ENCODE results near the gene F11R.
"Not testable (repeated sequence)": the region's sequence is repeated elsewhere in the genome, so short reads cannot be mapped to it uniquely, and the experiment has no call there.

F11R gene

GRCh38 chr1:160961419-160961818 is 59.5 kb downstream of the F11R start:
- DNase-seq, result no peak

DNA sequence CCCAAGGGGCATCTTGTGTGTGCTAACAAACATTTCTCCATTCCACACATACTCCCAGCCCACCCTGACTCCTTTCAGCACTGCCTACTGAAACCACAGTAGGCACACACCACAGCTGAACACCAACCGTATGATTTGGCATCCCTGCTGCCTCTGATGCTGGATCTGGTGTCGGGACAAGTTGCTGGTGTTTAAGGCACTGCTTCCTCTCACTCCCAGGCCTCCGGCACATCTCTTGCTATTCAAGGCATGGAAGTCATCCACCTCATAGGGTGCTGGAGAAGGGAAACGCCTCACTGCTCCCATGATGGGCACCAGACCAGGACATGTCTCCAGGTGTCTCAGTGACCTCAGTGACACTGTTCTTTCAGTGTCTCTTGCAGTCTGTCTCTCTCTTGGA is 64.0 kb downstream of the F11R start:
- peak; percentile 9 for DNase-seq

DNA sequence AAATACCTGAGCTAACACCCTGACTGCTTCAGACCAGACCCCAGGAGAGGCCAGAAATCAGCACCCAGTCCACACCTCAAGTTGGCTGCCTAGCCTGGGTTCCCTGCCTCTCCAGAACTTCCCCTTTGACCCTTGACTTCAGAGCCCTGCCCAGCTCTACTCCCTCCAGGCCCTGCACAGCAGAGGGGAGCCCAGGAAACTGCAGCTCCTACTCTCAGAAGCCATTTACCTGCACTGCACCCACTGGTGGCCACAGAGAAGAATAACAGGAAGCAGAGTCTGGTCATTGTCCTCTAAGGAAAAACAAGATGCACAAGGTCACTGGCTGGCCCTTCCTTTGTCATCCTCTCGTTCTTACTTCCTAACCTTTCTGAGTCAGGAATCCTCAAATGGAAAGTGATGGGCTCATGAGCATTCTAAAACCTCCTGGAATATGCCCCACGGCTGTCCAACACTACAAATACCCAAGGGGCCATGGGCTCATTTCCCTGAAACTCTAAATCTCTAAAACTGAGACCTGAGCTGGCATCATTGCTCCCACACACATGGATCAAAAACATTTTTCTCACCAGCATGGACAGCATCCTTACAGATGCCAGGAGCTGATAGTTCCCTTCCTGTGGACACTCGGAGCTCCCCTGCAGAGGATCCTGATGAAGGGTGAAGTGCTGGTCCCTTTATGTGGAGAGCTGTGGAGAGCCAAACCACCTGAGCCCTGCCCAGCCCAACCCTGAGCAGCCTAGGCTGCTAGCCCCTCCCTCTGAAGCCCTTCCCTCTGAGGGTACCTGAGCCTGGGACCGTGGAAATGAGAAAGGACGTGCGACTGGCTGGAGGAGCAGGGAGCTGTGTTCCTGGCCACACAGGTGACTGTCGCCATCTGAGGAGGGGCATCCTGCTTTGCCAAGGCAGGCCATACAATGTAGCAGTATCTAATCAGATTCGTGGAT is 66.5 kb downstream of the F11R start, which contains the start of gene ITLN2:
TSS of gene ITLN2 (minus strand) at position 652 of the 947 bp plus-strand sequence. CDS start at position 584, 68 bp downstream.
- DNase-seq, result peak; percentile 83

DNA sequence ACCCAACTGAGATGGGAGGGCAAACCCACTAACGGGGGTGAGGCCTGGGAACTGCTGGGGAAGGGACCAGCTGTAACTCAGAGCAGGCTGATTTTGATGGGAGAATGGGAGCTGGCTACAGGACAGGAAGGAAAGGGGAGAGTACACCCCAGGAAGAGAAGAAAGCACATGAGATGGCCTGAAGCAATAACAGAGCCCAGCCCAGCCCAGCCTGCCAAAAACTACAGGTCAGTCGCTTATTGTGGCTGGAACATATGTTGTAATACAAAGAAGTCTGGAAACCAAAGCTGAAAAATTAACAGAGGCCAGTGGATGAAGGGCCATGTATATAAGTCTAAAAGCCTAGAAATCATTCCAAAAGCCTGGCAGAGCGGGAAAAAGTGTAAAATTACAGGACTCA is 67.9 kb downstream of the F11R start:
- DNase-seq, result no peak

DNA sequence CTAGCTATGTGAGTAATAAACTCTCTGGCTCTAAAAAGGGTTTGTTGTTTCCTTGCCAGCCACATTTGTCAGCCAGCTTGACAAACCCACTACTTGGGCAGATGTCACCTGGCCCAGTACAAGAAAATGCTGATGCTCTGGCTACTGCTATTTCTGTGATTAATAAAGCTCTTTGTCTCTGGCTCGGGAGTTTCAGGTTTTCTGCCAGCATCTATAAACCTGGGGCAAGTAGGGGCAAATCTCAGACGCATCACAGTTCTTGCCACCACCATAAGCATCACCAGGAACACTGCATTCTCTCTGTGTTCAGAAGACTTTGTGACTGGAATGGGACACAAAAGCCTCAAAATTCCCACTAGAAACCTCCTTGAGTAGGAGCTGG is 68.8 kb downstream of the F11R start:
- DNase-seq, result no peak

DNA sequence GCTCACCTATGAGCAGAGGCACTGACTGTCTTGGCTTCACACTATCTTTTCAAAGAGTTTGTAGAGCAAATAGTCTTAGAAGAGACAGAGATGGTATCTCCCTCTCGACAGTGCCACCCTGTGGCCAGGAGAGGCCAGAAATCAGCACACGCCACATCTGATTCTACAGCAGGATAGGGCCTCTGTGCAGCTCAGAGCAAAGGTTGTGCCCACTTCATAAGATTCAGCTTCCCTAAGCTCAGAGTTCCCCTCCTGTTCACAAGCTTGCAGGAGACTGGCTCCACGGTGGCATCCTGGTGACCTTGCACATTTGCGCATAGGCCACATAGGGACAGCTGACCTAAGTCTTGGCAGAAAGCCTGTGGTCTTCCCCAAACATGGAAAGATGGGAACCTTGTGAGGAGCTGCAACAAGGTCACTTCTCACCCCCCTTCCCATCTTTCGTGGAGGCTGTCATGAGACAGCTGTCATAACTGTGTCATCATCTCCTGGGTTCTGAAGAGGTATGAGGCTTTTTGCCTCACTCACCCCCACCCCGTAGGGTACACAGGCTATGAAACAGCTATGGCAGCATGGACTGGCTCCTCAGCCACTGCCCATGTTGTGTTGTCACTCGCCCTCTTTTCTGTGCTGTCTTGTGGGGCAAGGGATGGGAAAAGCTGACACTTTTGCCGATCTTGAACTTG is 69.4 kb downstream of the F11R start:
- DNase-seq, result peak; percentile 89

DNA sequence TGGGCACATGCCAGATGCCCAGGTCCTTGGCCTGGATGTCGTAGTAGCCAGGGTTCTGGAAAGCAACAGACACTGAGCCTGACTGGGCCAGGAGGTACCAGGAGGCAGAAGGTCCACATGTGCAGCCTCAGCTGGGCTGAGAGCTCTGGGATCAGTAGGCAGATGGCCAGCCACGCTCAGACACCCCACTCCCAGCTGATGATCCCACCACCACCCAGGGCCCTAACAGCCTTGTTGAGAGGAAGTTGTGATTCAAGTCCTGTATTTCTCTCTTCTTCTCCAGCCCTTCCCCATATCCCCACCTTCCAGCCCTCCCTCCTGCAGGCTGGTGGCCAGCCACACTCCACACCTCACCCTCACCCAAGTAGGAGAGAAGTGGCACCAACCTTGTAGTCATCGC is 70.3 kb downstream of the F11R start:
- peak; percentile 20 for DNase-seq

GRCh38 chr1:160949881-160950280 is 71.1 kb downstream of the F11R start:
- peak; percentile 54 for DNase-seq

GRCh38 chr1:160949216-160949880 is 71.6 kb downstream of the F11R start:
- peak; percentile 93 for DNase-seq

DNA sequence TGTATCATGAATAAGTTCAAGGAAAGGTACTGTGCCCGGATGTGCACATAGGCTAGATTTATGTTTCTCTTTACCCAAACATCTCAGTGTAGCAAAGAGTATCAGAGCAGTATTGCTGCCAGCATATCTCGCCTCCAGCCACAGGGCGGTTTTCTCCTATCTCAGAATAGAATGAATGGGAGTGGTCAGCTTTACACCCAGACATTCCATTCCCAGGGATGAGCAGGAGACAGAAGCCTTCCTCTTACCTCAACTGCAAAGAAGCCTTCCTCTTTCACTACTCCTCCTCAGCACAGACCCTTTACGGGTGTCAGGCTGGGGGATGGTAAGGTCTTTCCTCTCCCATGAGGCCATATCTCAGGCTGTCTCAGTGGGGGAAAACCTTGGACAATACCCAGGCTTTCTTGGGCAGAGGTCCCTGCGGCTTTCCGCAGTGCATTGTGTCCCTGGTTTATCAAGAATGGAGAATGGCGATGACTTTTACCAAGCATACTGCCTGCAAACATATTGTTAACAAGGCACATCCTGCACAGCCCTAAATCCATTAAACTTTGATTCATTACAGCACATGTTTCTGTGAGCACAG is 73.7 kb downstream of the F11R start:
- not testable (repeated sequence) for DNase-seq

- not testable (repeated sequence) for DNase-seq
Measured at GRCh38 chr1:160945881-160946280, 75.1 kb downstream of the F11R start.
